WTC11 (cell line): Measurements from ENCODE around the gene PRR35. TPM values are rescaled to one million over a fixed set of nuclear protein-coding genes. Genes with fewer than 3 reads are reported as not detected.

Experiments
- ATAC-seq: fragments of 200-7000 bp; cut with Tn5 transposase; 2 replicates; pipeline ENCODE4 v1.10.0; 2021; ENCODE audit warnings: mild to moderate bottlenecking, moderate library complexity
- CTCF ChIA-PET: fragments of 300-600 bp; sonication (Branson Sonifier 250); formaldehyde crosslinking; loops from one replicate; lab custom pipeline; 2021; ENCODE audit warnings: antibody characterized with exemption; lab: Charles Lee
- POLR2A ChIA-PET: fragments of 350-600 bp; sonication (Branson Sonifier 250); formaldehyde crosslinking; loops from one replicate; lab custom pipeline; 2021; ENCODE audit warnings: antibody characterized with exemption; lab: Charles Lee
- DNase-seq: peaks from one replicate; pipeline ENCODE4 v3.0.0; 2021; ENCODE audit warnings: low spot score
- H3K27ac Mint-ChIP-seq: 2 replicates; pipeline ENCODE4 v1.8.0; 2021; ENCODE audit warnings: mixed read lengths
- H3K27me3 Mint-ChIP-seq: 2 replicates; pipeline ENCODE4 v1.8.0; 2021; ENCODE audit warnings: low read depth, mild to moderate bottlenecking, moderate library complexity, mixed read lengths
- H3K36me3 Mint-ChIP-seq: 2 replicates; pipeline ENCODE4 v1.8.0; 2021; ENCODE audit warnings: mixed read lengths
- H3K4me1 Mint-ChIP-seq: 2 replicates; pipeline ENCODE4 v1.8.0; 2022; ENCODE audit warnings: mixed read lengths
- H3K4me3 Mint-ChIP-seq: 2 replicates; pipeline ENCODE4 v1.8.0; 2021; ENCODE audit warnings: mild to moderate bottlenecking, moderate library complexity, mixed read lengths
- H3K9me3 Mint-ChIP-seq: 2 replicates; pipeline ENCODE4 v1.8.0; 2021; ENCODE audit warnings: mixed read lengths
- AR ChIP-seq: fragments of 250-450 bp; sonication (Bioruptor Pico); IDR thresholded peaks from 2 replicates; pipeline ENCODE4 v1.9.0; 2021; ENCODE audit warnings: mild to moderate bottlenecking
- ATF1 ChIP-seq: sonication (generic); formaldehyde crosslinking; IDR thresholded peaks from 2 replicates; pipeline ENCODE4 v1.8.1; 2023; ENCODE audit warnings: mild to moderate bottlenecking, moderate library complexity, missing genetic modification reagents
- ATF6 ChIP-seq: sonication (generic); formaldehyde crosslinking; IDR thresholded peaks from 2 replicates; pipeline ENCODE4 v1.8.1; 2023; ENCODE audit warnings: mild to moderate bottlenecking, missing genetic modification reagents
- E2F4 ChIP-seq: sonication (generic); formaldehyde crosslinking; IDR thresholded peaks from 2 replicates; pipeline ENCODE4 v1.8.1; 2022; ENCODE audit warnings: low read depth, mild to moderate bottlenecking, moderate library complexity, missing genetic modification reagents, borderline replicate concordance
- FOXJ3 ChIP-seq: sonication (generic); formaldehyde crosslinking; IDR thresholded peaks from 2 replicates; pipeline ENCODE4 v1.9.0; 2021; ENCODE audit warnings: missing genetic modification reagents, mild to moderate bottlenecking, borderline replicate concordance
- FOXP4 ChIP-seq: sonication (generic); formaldehyde crosslinking; IDR thresholded peaks from 2 replicates; pipeline ENCODE4 v1.8.0; 2022; ENCODE audit warnings: mild to moderate bottlenecking, missing genetic modification reagents
- GRHL2 ChIP-seq: fragments of 250-450 bp; sonication (Bioruptor Pico); IDR thresholded peaks from 2 replicates; pipeline ENCODE4 v1.8.0; 2022; ENCODE audit warnings: mild to moderate bottlenecking, moderate library complexity; ENCODE audit not compliant: insufficient replicate concordance, severe bottlenecking
- HMGXB4 ChIP-seq: sonication (generic); formaldehyde crosslinking; IDR thresholded peaks from 2 replicates; pipeline ENCODE4 v1.8.1; 2023; ENCODE audit warnings: mild to moderate bottlenecking, moderate library complexity, missing genetic modification reagents
- KAT7 ChIP-seq: sonication (generic); formaldehyde crosslinking; IDR thresholded peaks from 2 replicates; pipeline ENCODE4 v1.8.1; 2023; ENCODE audit warnings: missing genetic modification reagents, mild to moderate bottlenecking, borderline replicate concordance
- NFE2L1 ChIP-seq: sonication (generic); formaldehyde crosslinking; IDR thresholded peaks from 2 replicates; pipeline ENCODE4 v1.8.1; 2023; ENCODE audit warnings: missing genetic modification reagents
- NR1H2 ChIP-seq: sonication (generic); formaldehyde crosslinking; IDR thresholded peaks from 2 replicates; pipeline ENCODE4 v1.9.0; 2021; ENCODE audit warnings: mild to moderate bottlenecking, moderate library complexity, missing genetic modification reagents
- PRDM15 ChIP-seq: sonication (generic); formaldehyde crosslinking; IDR thresholded peaks from 2 replicates; pipeline ENCODE4 v1.8.0; 2022; ENCODE audit warnings: missing genetic modification reagents
- SMAD4 ChIP-seq: sonication (generic); formaldehyde crosslinking; IDR thresholded peaks from 2 replicates; pipeline ENCODE4 v1.8.0; 2022; ENCODE audit warnings: mild to moderate bottlenecking, missing genetic modification reagents
- TCF7 ChIP-seq: sonication (generic); formaldehyde crosslinking; IDR thresholded peaks from 2 replicates; pipeline ENCODE4 v1.8.0; 2022; ENCODE audit warnings: mild to moderate bottlenecking, low read depth, missing genetic modification reagents, moderate library complexity
- TEAD4 ChIP-seq: sonication (generic); formaldehyde crosslinking; IDR thresholded peaks from 2 replicates; pipeline ENCODE4 v1.8.0; 2022; ENCODE audit warnings: mild to moderate bottlenecking, missing genetic modification reagents
- ZNF425 ChIP-seq: fragments of 250-450 bp; sonication (Bioruptor Pico); conservative IDR thresholded peaks from 2 replicates; pipeline ENCODE4 v1.9.0; 2021; ENCODE audit warnings: mild to moderate bottlenecking
- total RNA-seq: library from RNA; stranded (reverse); gene quantifications from 3 replicates; pipeline ENCODE4 v1.2.3, GENCODE V29; 2021

PRR35 gene
- total RNA-seq, 1 experiment from 2014 or later: 0.72 TPM

GRCh38 chr16:551210-551609 is 9.0 kb upstream of the PRR35 start:
- TF ChIP-seq ATF1: no peak
- TF ChIP-seq E2F4 (CRISPR knock-in tag): no peak
- TF ChIP-seq SMAD4 (CRISPR knock-in tag): no peak
- no peak for TF ChIP-seq FOXP4 (CRISPR knock-in tag)
- TF ChIP-seq TCF7: no peak
- TF ChIP-seq NR1H2 (CRISPR knock-in tag): no peak
- TF ChIP-seq FOXJ3 (CRISPR knock-in tag): no peak
- TF ChIP-seq KAT7: no peak
- TF ChIP-seq TEAD4 (CRISPR knock-in tag): no peak
- no peak for TF ChIP-seq AR (CRISPR knock-in tag)
- no peak for TF ChIP-seq ZNF425
- TF ChIP-seq ATF6 (CRISPR knock-in tag): no peak
- no peaks in the 10 kb centered on the region for H3K9me3 Mint-ChIP-seq
- DNase-seq: no peak
- H3K36me3 Mint-ChIP-seq: no peaks in the 10 kb centered on the region
- H3K27me3 Mint-ChIP-seq: no peaks in the 10 kb centered on the region
- H3K4me1 Mint-ChIP-seq: no peaks in the 10 kb centered on the region
- no peak overlapping the region for H3K27ac Mint-ChIP-seq
- ChIA-PET POLR2A (no interaction called here), CTCF (no interaction called here)
- no peak overlapping the region for H3K4me3 Mint-ChIP-seq
- no peak for ATAC-seq

- ChIA-PET POLR2A (no interaction called here), CTCF (interaction anchor here (0.7 kb wide), 1 partner anchor 27 kb away, joined by 3 read pairs; no protein-coding TSS in a partner anchor)
- no peaks in the 10 kb centered on the region for H3K36me3 Mint-ChIP-seq
- no peak overlapping the region for H3K4me3 Mint-ChIP-seq
- H3K27ac Mint-ChIP-seq: no peak overlapping the region
- H3K9me3 Mint-ChIP-seq: no peaks in the 10 kb centered on the region
- no peaks in the 10 kb centered on the region for H3K27me3 Mint-ChIP-seq
- no peak for DNase-seq
- ATAC-seq: no peak
- no peaks in the 10 kb centered on the region for H3K4me1 Mint-ChIP-seq
- TF ChIP-seq NFE2L1 (no peak), HMGXB4 (CRISPR knock-in tag) (no peak), PRDM15 (CRISPR knock-in tag) (no peak), NR1H2 (CRISPR knock-in tag) (no peak), GRHL2 (CRISPR knock-in tag) (no peak), TCF7 (no peak)
Observed at GRCh38 chr16:552171-552570, 8.0 kb upstream of the PRR35 start.
